GM19395 (cell line): ENCODE measurements around the gene DIPK1A.
"Not testable (repeated sequence)": the region's sequence is repeated elsewhere in the genome, so short reads cannot be mapped to it uniquely, and the experiment has no call there.

Experiments
- ATAC-seq: cut with Tn5 transposase; IDR thresholded peaks from one replicate; pipeline ENCODE4 v1.9.1; 2021; ENCODE audit warnings: mild to moderate bottlenecking, moderate library complexity; ENCODE audit not compliant: unreplicated experiment

The DIPK1A gene

GRCh38 chr1:92922356-92923035, 38.8 kb downstream of the DIPK1A start:
- no peak for ATAC-seq

GRCh38 chr1:92921031-92922023, 39.9 kb downstream of the DIPK1A start:
- no peak for ATAC-seq

- no peak for ATAC-seq
These were observed 44.4 kb downstream of the DIPK1A start for GRCh38 chr1:92916899-92917298.

GRCh38 chr1:92915547-92915946, 45.7 kb downstream of the DIPK1A start:
- ATAC-seq: no peak

- ATAC-seq: no peak
These were observed 48.0 kb downstream of the DIPK1A start for GRCh38 chr1:92913093-92913819.

- no peak for ATAC-seq
These were observed 51.2 kb downstream of the DIPK1A start for GRCh38 chr1:92910081-92910480.

- no peak for ATAC-seq
These were observed 51.9 kb downstream of the DIPK1A start for GRCh38 chr1:92909321-92909720.

- ATAC-seq: no peak
These were observed 53.1 kb downstream of the DIPK1A start for GRCh38 chr1:92907949-92908684.

GRCh38 chr1:92903765-92904164, 57.5 kb downstream of the DIPK1A start:
- ATAC-seq: no peak

GRCh38 chr1:92902406-92902744, 58.9 kb downstream of the DIPK1A start:
- no peak for ATAC-seq

GRCh38 chr1:92901699-92902405, 59.4 kb downstream of the DIPK1A start:
- ATAC-seq: no peak

GRCh38 chr1:92901126-92901525, 60.1 kb downstream of the DIPK1A start:
- no peak for ATAC-seq

GRCh38 chr1:92900539-92900938, 60.7 kb downstream of the DIPK1A start:
- ATAC-seq: no peak

GRCh38 chr1:92899780-92900179, 61.5 kb downstream of the DIPK1A start:
- ATAC-seq: no peak

- ATAC-seq: not testable (repeated sequence)
These were observed 63.2 kb downstream of the DIPK1A start for GRCh38 chr1:92898053-92898452.

GRCh38 chr1:92887465-92887864, 73.8 kb downstream of the DIPK1A start:
- ATAC-seq: no peak

- no peak for ATAC-seq
These were observed 74.3 kb downstream of the DIPK1A start for GRCh38 chr1:92886886-92887419.

- ATAC-seq: no peak
These were observed 77.1 kb downstream of the DIPK1A start for GRCh38 chr1:92884195-92884594.

- no peak for ATAC-seq
These were observed 78.0 kb downstream of the DIPK1A start for GRCh38 chr1:92883297-92883696.

- no peak for ATAC-seq
These were observed 78.4 kb downstream of the DIPK1A start for GRCh38 chr1:92882819-92883218.
